Liver (tissue), 3 donors: ENCODE data around the gene ERAL1.

Experiments
- CTCF ChIP-seq: fragments of 150-350 bp; IDR thresholded peaks from 2 replicates; pipeline ENCODE4 v1.5.1; 2017; ENCODE audit warnings: improper control_type of control experiment, low read depth, low read length; ENCODE audit not compliant: missing input control
- JUND ChIP-seq, 2 donors: IDR thresholded peaks; 2 replicates each; pipeline ENCODE4 v1.6.1; 2016; ENCODE audit warnings: antibody characterized with exemption in 2 of 2
- MAX ChIP-seq: IDR thresholded peaks from 2 replicates; pipeline ENCODE4 v1.6.1; 2016; ENCODE audit warnings: antibody characterized with exemption
- RAD21 ChIP-seq, 2 donors: IDR thresholded peaks; 2 replicates each; pipeline ENCODE4 v1.6.1; 2016; ENCODE audit warnings: antibody characterized with exemption in 2 of 2, mild to moderate bottlenecking in 2 of 2
- donor health status: healthy.
- donor health status: healthy.

GRCh38 chr17:28865946-28866752, 11.3 kb downstream of the ERAL1 start:
- TF ChIP-seq CTCF (no peak), MAX (no peak), RAD21 (IDR thresholded peaks at IDR 0.05) (no peak), JUND (IDR thresholded peaks at IDR 0.05) (no peak)
